Measurements from ENCODE around the gene RUBCNL.

The RUBCNL gene

DNA sequence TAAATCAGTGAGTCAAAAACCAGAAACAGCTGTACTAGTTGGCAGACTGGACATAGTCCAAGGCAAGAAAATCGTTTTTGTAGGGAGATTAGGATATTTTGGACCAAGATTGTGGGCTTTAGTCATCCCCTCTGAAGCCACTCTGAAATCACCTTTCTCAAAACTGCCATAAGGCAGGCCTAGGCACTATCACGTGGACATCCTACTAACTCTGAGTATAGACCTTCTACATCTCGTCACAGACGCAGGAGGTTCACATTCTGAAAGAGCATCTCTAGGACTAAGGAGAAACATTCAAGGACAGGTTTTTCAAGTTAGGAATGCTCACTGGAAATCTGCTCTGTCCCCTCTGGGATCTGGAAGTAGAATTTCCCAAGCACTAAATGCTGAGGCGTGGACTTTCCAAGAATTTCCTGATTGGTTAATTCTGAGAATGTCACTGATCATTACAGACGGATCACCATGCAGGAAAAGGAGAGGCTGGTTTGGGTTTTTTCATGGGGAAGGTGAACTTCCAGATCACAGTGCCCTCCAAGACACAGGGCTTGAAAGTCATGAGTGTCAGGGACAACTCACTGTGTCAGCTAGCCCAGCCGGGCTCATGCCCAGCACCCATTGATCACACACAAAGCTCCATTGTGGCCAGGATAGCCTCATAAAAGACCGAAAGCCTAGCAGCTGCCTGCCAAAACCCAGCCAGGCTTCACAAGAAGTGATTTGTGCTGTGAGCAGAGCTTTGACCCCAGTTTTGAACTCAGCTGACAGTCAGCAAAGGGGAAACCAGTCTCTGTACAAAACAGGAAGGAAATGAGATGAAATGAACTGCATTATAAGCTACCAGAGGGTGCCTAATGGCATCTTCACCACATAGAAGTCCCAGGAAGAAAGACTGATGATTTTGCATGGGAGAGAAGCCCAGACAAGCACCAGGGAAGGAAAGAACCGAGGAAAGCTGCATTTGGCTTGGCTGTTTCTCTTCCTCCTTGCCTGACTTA lies 2.7 kb upstream of the RUBCNL start:
- Histone ChIP-seq H3K27me3 (replicated peaks; ENCODE audit: control insufficient read depth, insufficient read depth, low read length, poor library complexity, severe bottlenecking) (peaks cover 6% of the 10 kb centered on the region), H3K4me3 (ENCODE audit: insufficient read depth, low read depth, low read length, poor library complexity, severe bottlenecking) (no peak overlapping the region), H3K27ac (ENCODE audit: insufficient read depth, low read length, poor library complexity, severe bottlenecking) (no peak overlapping the region), H3K9me3 (ENCODE audit: control insufficient read depth, low read length) (no peaks in the 10 kb centered on the region), H3K4me1 (ENCODE audit: control insufficient read depth, insufficient read depth, low read length, poor library complexity, severe bottlenecking) (peaks cover 11% of the 10 kb centered on the region), H3K36me3 (ENCODE audit: control insufficient read depth, insufficient read depth, low read length) (no peaks in the 10 kb centered on the region)
- no peak for DNase-seq

DNA sequence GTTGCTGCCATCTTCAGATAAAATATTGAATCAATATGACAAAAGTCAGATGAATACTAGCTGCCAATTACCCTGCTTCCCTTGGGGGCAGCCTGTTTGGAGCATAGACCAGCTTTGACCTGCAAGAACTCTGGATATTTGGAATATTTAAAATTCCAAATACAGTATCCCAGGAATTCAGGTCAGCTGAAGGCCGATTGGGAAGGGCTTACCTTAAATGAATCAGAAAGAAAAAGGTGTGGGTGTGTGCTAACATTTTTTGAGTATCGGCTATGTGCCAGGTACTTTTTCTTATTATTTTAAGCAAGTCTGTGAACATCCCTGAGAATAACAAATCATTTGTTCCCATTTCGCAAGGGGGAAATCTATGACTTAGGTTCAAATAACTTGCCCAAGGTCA lies 1.8 kb upstream of the RUBCNL start:
- no peak overlapping the region for H3K27ac ChIP-seq (ENCODE audit: insufficient read depth, low read length, poor library complexity, severe bottlenecking)
- H3K36me3 ChIP-seq (ENCODE audit: control insufficient read depth, insufficient read depth, low read length) = no peaks in the 10 kb centered on the region
- H3K4me3 ChIP-seq (ENCODE audit: insufficient read depth, low read depth, low read length, poor library complexity, severe bottlenecking) = no peak overlapping the region
- H3K9me3 ChIP-seq (ENCODE audit: control insufficient read depth, low read length) = no peaks in the 10 kb centered on the region
- peaks cover 6% of the 10 kb centered on the region for H3K27me3 ChIP-seq (replicated peaks; ENCODE audit: control insufficient read depth, insufficient read depth, low read length, poor library complexity, severe bottlenecking)
- peaks cover 11% of the 10 kb centered on the region for H3K4me1 ChIP-seq (ENCODE audit: control insufficient read depth, insufficient read depth, low read length, poor library complexity, severe bottlenecking)
- DNase-seq = no peak

DNA sequence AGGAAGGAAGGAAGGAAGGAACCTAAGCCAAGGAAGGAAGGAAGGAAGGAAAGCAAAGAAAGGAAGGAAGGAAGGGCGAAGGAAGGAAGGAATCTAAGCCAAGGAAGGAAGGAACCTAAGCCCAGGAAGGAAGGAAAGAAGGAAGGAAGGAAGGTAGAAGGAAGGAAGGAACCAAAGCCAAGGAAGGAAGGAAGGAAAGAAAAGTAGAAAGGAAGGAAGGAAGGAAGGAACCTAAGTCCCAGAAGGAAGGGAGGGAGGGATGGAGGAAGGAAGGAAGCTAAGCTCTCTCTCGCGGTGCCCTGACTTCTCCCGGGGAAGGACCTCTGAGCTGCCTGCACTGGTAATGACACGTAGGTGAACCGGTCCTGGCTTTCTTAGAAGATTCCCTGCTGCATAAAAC lies 1.3 kb upstream of the RUBCNL start:
- Histone ChIP-seq H3K27ac (ENCODE audit: insufficient read depth, low read length, poor library complexity, severe bottlenecking) (no peak overlapping the region), H3K9me3 (ENCODE audit: control insufficient read depth, low read length) (no peaks in the 10 kb centered on the region), H3K36me3 (ENCODE audit: control insufficient read depth, insufficient read depth, low read length) (no peaks in the 10 kb centered on the region), H3K4me1 (ENCODE audit: control insufficient read depth, insufficient read depth, low read length, poor library complexity, severe bottlenecking) (peaks cover 11% of the 10 kb centered on the region), H3K4me3 (ENCODE audit: insufficient read depth, low read depth, low read length, poor library complexity, severe bottlenecking) (no peak overlapping the region), H3K27me3 (replicated peaks; ENCODE audit: control insufficient read depth, insufficient read depth, low read length, poor library complexity, severe bottlenecking) (peaks cover 6% of the 10 kb centered on the region)
- DNase-seq = no peak

- Histone ChIP-seq H3K36me3 (ENCODE audit: control insufficient read depth, insufficient read depth, low read length) (no peaks in the 10 kb centered on the region), H3K27ac (ENCODE audit: insufficient read depth, low read length, poor library complexity, severe bottlenecking) (no peak overlapping the region), H3K4me3 (ENCODE audit: insufficient read depth, low read depth, low read length, poor library complexity, severe bottlenecking) (peak overlapping the region; percentile 64), H3K9me3 (ENCODE audit: control insufficient read depth, low read length) (no peaks in the 10 kb centered on the region), H3K27me3 (replicated peaks; ENCODE audit: control insufficient read depth, insufficient read depth, low read length, poor library complexity, severe bottlenecking) (peaks cover 6% of the 10 kb centered on the region), H3K4me1 (ENCODE audit: control insufficient read depth, insufficient read depth, low read length, poor library complexity, severe bottlenecking) (peaks cover 11% of the 10 kb centered on the region)
- DNase-seq = no peak
These were observed 524 bp downstream of the RUBCNL start for GRCh38 chr13:46386392-46387063.

- Histone ChIP-seq H3K4me3 (ENCODE audit: insufficient read depth, low read depth, low read length, poor library complexity, severe bottlenecking) (no peak overlapping the region), H3K36me3 (ENCODE audit: control insufficient read depth, insufficient read depth, low read length) (no peaks in the 10 kb centered on the region), H3K27me3 (replicated peaks; ENCODE audit: control insufficient read depth, insufficient read depth, low read length, poor library complexity, severe bottlenecking) (peaks cover 6% of the 10 kb centered on the region), H3K9me3 (ENCODE audit: control insufficient read depth, low read length) (no peaks in the 10 kb centered on the region), H3K27ac (ENCODE audit: insufficient read depth, low read length, poor library complexity, severe bottlenecking) (no peak overlapping the region), H3K4me1 (ENCODE audit: control insufficient read depth, insufficient read depth, low read length, poor library complexity, severe bottlenecking) (peaks cover 11% of the 10 kb centered on the region)
- DNase-seq = no peak
These were observed 1.1 kb downstream of the RUBCNL start for GRCh38 chr13:46385946-46386345.

GRCh38 chr13:46383383-46383782 lies 3.7 kb downstream of the RUBCNL start:
- H3K36me3 ChIP-seq (ENCODE audit: control insufficient read depth, insufficient read depth, low read length) = no peaks in the 10 kb centered on the region
- no peak overlapping the region for H3K27ac ChIP-seq (ENCODE audit: insufficient read depth, low read length, poor library complexity, severe bottlenecking)
- peaks cover 6% of the 10 kb centered on the region for H3K27me3 ChIP-seq (replicated peaks; ENCODE audit: control insufficient read depth, insufficient read depth, low read length, poor library complexity, severe bottlenecking)
- H3K9me3 ChIP-seq (ENCODE audit: control insufficient read depth, low read length) = no peaks in the 10 kb centered on the region
- peaks cover 5% of the 10 kb centered on the region for H3K4me1 ChIP-seq (ENCODE audit: control insufficient read depth, insufficient read depth, low read length, poor library complexity, severe bottlenecking)
- no peak overlapping the region for H3K4me3 ChIP-seq (ENCODE audit: insufficient read depth, low read depth, low read length, poor library complexity, severe bottlenecking)
- DNase-seq = no peak

DNA sequence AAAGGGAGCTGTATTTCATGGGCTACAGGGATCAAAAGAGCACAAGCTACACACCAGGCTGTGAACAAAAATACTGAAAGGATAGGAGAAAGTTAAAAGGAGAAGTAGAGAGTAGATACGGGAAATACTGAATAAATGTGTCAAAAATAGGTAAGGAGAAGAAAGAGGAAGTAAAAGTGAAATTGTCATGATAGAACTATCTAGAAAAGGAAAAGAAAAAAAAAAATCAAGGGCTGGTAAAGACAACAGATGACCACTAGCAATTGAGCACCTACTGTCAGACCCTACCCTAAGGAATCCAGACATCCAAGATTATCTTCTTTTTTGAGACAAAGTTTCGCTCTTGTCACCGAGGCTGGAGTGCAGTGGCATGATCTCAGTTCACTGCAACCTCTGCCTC lies 4.8 kb downstream of the RUBCNL start:
- no peak overlapping the region for H3K27ac ChIP-seq (ENCODE audit: insufficient read depth, low read length, poor library complexity, severe bottlenecking)
- H3K4me3 ChIP-seq (ENCODE audit: insufficient read depth, low read depth, low read length, poor library complexity, severe bottlenecking) = no peak overlapping the region
- H3K4me1 ChIP-seq (ENCODE audit: control insufficient read depth, insufficient read depth, low read length, poor library complexity, severe bottlenecking) = peaks cover 5% of the 10 kb centered on the region
- peaks cover 6% of the 10 kb centered on the region for H3K27me3 ChIP-seq (replicated peaks; ENCODE audit: control insufficient read depth, insufficient read depth, low read length, poor library complexity, severe bottlenecking)
- DNase-seq = no peak
- no peaks in the 10 kb centered on the region for H3K36me3 ChIP-seq (ENCODE audit: control insufficient read depth, insufficient read depth, low read length)
- H3K9me3 ChIP-seq (ENCODE audit: control insufficient read depth, low read length) = no peaks in the 10 kb centered on the region

- Histone ChIP-seq H3K36me3 (ENCODE audit: control insufficient read depth, insufficient read depth, low read length) (no peaks in the 10 kb centered on the region), H3K4me3 (ENCODE audit: insufficient read depth, low read depth, low read length, poor library complexity, severe bottlenecking) (no peak overlapping the region), H3K27ac (ENCODE audit: insufficient read depth, low read length, poor library complexity, severe bottlenecking) (no peak overlapping the region), H3K4me1 (ENCODE audit: control insufficient read depth, insufficient read depth, low read length, poor library complexity, severe bottlenecking) (no peaks in the 10 kb centered on the region), H3K27me3 (replicated peaks; ENCODE audit: control insufficient read depth, insufficient read depth, low read length, poor library complexity, severe bottlenecking) (no peaks in the 10 kb centered on the region), H3K9me3 (ENCODE audit: control insufficient read depth, low read length) (no peaks in the 10 kb centered on the region)
- no peak for DNase-seq
These were observed 6.8 kb downstream of the RUBCNL start for GRCh38 chr13:46380242-46380641.

- Histone ChIP-seq H3K27ac (ENCODE audit: insufficient read depth, low read length, poor library complexity, severe bottlenecking) (no peak overlapping the region), H3K4me3 (ENCODE audit: insufficient read depth, low read depth, low read length, poor library complexity, severe bottlenecking) (no peak overlapping the region), H3K4me1 (ENCODE audit: control insufficient read depth, insufficient read depth, low read length, poor library complexity, severe bottlenecking) (no peaks in the 10 kb centered on the region), H3K27me3 (replicated peaks; ENCODE audit: control insufficient read depth, insufficient read depth, low read length, poor library complexity, severe bottlenecking) (no peaks in the 10 kb centered on the region), H3K9me3 (ENCODE audit: control insufficient read depth, low read length) (no peaks in the 10 kb centered on the region), H3K36me3 (ENCODE audit: control insufficient read depth, insufficient read depth, low read length) (no peaks in the 10 kb centered on the region)
- no peak for DNase-seq
These were observed 7.4 kb downstream of the RUBCNL start for GRCh38 chr13:46379611-46380010.

GRCh38 chr13:46378411-46378810 lies 8.6 kb downstream of the RUBCNL start:
- H3K4me1 ChIP-seq (ENCODE audit: control insufficient read depth, insufficient read depth, low read length, poor library complexity, severe bottlenecking) = no peaks in the 10 kb centered on the region

More at GRCh38 chr13:46378411-46378810, 8.6 kb downstream of the RUBCNL start:
- H3K27me3 ChIP-seq (replicated peaks; ENCODE audit: control insufficient read depth, insufficient read depth, low read length, poor library complexity, severe bottlenecking) = no peaks in the 10 kb centered on the region
- DNase-seq = no peak
- H3K9me3 ChIP-seq (ENCODE audit: control insufficient read depth, low read length) = no peaks in the 10 kb centered on the region
- no peak overlapping the region for H3K4me3 ChIP-seq (ENCODE audit: insufficient read depth, low read depth, low read length, poor library complexity, severe bottlenecking)
- H3K36me3 ChIP-seq (ENCODE audit: control insufficient read depth, insufficient read depth, low read length) = no peaks in the 10 kb centered on the region
- no peak overlapping the region for H3K27ac ChIP-seq (ENCODE audit: insufficient read depth, low read length, poor library complexity, severe bottlenecking)
